HPDE6-E6E7 (cell line): Measurements from ENCODE around the gene ISG20.

Experiments
- DNase-seq: peaks from one replicate; pipeline ENCODE4 v3.0.0; 2011; ENCODE audit warnings: missing footprints; ENCODE audit errors: extremely low spot score

Gene ISG20

DNA sequence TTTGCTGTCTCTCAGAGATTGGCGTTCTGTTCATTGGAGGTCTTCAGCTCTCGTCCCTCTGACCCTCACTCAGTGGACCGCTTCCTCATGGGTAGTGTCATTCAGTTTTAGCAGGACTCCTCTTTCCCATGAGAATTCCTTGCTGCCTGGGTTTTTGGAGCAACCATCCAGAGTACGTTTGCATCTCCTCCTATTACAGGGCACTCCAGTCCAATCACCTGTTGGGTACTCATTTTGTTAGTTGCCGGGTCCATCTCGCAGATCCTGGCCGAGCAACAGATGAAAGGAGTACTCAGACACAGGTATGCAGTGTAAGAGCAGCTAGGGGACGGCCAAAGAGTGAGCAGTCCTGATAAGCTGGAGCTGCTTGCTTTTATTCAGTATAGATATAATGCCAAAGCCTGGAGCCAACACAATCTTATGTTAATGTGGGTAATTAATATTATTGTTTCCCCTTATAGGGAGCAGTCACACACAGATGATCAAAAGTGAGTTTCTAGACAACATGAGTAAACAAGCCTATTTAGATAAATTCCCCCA is 49.6 kb downstream of the ISG20 start:
- no peak for DNase-seq

- DNase-seq, result no peak
Observed at GRCh38 chr15:88690331-88690730, 51.5 kb downstream of the ISG20 start.

- no peak for DNase-seq
Observed at GRCh38 chr15:88693191-88693590, 54.4 kb downstream of the ISG20 start.

DNA sequence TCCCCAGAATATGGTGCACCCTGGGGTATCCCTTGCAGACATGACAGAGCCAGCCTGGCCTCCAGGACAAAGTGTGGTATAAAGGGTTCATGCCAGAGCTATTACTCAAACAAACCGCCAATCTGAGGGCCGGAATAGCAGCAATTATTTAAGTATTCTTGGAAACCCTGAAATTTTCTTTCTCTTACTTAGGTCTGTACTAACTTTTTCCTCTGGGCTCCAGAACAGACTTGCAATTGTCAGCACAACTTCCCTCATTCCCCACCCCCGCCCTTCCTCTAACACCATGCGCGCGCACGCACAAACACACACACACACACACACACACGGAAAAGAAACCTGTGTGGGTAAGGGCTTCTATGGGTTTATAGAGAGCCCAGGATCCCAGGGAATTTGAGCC is 56.3 kb downstream of the ISG20 start:
- DNase-seq, result no peak

GRCh38 chr15:88695691-88696251 is 57.0 kb downstream of the ISG20 start:
- no peak for DNase-seq

DNA sequence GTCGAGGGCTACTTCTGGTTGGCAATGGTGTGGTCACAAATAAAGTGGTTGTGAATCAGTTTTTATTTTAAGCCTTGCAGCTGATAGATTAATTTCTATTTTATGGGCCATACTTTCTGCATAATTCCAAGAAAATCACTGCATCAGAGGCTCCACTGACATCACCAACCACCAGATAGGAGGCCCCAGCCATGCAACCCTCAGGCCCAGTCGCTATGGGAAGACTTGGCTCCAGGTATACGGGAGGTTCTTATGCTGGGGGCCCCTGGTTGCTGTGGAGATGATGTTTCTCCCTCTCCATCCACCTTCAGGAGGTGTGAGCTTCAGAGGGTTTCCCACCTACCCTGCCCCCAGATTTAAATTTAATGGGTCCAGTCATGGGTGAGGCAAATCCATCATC is 57.4 kb downstream of the ISG20 start:
- DNase-seq, result no peak

- DNase-seq, result no peak
Observed at GRCh38 chr15:88697276-88697675, 58.5 kb downstream of the ISG20 start.

DNA sequence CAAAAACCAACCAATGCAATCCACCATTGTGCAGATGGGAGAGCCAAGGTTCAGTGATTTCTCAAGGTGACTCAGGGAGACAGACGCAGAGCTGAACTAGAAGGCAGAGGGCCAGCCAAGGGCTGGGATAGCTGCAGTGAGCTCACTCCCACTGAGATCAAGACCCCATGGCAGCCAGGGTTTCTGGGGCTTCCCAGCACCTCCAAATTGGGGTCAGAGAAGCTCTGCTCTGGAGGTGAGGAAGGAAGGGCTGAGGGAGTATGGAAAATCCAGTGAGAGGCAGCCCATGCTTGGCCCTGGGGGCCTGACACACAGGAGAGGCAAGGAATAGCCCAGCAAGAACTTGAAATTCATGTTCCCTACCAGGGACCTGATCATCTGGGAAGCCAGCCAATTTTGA is 61.0 kb downstream of the ISG20 start:
- no peak for DNase-seq

GRCh38 chr15:88700716-88701115 is 61.9 kb downstream of the ISG20 start:
- no peak for DNase-seq

GRCh38 chr15:88701561-88702095 is 62.8 kb downstream of the ISG20 start:
- DNase-seq, result no peak

DNA sequence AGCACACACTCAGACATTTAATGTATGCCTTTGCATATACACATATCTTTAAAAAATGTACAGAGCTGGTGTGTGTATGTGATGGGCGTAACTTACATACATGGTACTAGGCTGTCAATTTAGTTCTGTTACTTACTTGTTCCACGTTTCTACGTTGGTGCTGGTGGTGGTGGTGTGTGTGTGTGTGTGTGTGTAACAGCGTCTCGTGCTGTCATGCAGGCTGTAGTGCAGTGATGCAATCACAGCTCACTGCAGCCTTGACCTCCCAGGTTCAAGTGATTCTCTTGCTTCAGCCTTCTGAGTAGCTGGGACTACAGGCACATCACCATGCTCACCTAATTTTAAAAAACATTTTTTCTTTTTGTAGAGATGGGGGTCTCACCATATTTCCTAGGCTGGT is 64.2 kb downstream of the ISG20 start:
- DNase-seq, result no peak

GRCh38 chr15:88703533-88703932 is 64.7 kb downstream of the ISG20 start:
- no peak for DNase-seq

DNA sequence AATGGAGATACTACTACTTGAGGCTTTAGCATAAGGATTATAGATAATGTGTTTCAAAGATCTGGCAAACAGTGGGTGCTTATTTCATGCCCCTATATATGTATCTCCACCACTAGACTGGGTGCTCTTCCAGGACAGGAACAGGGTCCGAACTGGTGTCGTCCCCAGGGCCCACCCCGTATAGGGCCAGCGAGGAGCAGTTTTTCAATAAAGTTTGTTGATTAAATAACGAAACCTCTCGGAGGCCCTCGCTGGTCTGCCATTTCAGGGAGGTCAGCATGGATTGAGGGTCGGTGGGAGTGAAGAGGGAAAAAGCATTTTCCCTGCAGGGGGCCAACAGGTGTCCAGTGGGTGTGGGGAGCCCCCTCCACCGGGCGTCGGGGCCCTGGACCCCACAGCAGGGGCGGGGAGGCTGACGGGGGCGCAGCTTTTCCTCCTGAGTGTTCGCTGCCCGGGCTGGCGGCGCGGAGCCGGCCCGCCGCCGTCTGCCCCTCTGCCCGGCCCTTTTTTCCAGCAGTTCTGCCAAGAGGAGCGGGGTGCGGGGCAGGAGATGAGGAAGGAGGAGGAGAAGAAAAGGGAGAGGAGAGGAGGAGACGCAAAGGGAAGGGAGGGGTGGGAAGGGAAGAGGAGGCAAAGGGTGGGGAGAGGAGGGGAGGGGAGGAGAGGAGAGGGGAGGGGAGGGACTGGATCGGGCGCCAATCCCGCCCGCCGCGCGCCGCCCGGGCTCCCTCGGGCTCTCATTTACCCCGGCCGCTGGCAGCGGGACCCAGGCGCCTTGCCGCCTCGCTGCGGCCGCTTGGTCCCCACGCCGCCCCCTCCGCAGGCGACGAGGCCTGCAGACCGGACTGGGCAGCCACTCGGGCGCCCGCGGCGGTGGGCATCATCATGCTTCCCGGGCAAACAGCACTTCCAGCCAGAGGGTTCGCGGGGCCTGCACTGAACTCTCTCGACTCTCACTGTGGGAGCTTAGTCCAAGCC is 66.3 kb downstream of the ISG20 start:
- no peak for DNase-seq

- no peak for DNase-seq
Observed at GRCh38 chr15:88705769-88706165, 67.0 kb downstream of the ISG20 start.
